A549 (cell line): Measurements from ENCODE around the gene CENPE. TPM values are rescaled to one million over a fixed set of nuclear protein-coding genes. Genes with fewer than 3 reads are reported as not detected.

Source experiments
- ATAC-seq, 2 experiments: fragments of 200-7000 bp in 1 of 2; fragments of >200 bp in 1 of 2; cut with Nextera tagmentation in 1 of 2; cut with Tn5 transposase in 1 of 2; 3 replicates each; pipeline versions ENCODE4 v1.8.0 to v1.9.1; 2018 to 2020; ENCODE audit warnings: mild to moderate bottlenecking in 1 of 2, moderate library complexity in 1 of 2
- CTCF ChIA-PET: fragments of 300-600 bp; sonication (Branson Sonifier 250); formaldehyde crosslinking; extraction: SDS; loops from one replicate; lab custom pipeline; 2021; ENCODE audit warnings: antibody characterized with exemption, inconsistent platforms; lab: Yijun Ruan, JAX
- POLR2A ChIA-PET: fragments of 350-600 bp; formaldehyde crosslinking; extraction: SDS; loops from one replicate; lab custom pipeline; 2021; ENCODE audit warnings: antibody characterized with exemption, inconsistent platforms; lab: Yijun Ruan, JAX
- DNase-seq, 2 experiments: peaks; one replicate each; pipeline versions ENCODE4 v3.0.0 to v3.0.0-alpha.2; 2011 to 2016; ENCODE audit warnings: low read depth in 1 of 2, low spot score in 1 of 2
- FAIRE-seq: peaks from 2 replicates; lab custom pipeline; 2011; peaks lifted over from hg19 to GRCh38; lab: Jason Lieb, UNC
- H3K27ac ChIP-seq, 2 experiments: fragments of >200 bp; sonication (Bioruptor Twin); formaldehyde crosslinking; 3 replicates each; pipeline ENCODE4 v1.5.1; 2016 to 2017
- H3K4me1 ChIP-seq: fragments of >200 bp; sonication (Bioruptor Twin); formaldehyde crosslinking; 3 replicates; pipeline ENCODE4 v1.6.1; 2016
- H3K4me2 ChIP-seq: fragments of >200 bp; sonication (Bioruptor Twin); formaldehyde crosslinking; 3 replicates; pipeline ENCODE4 v1.6.1; 2016
- H3K4me3 ChIP-seq: fragments of >200 bp; sonication (Bioruptor Twin); formaldehyde crosslinking; 3 replicates; pipeline ENCODE4 v1.5.1; 2016
- H3K9me3 ChIP-seq: fragments of >200 bp; sonication (Bioruptor Twin); formaldehyde crosslinking; 3 replicates; pipeline ENCODE4 v1.6.1; 2016
- BHLHE40 ChIP-seq: IDR thresholded peaks from 2 replicates; pipeline ENCODE4 v1.6.1; 2012; ENCODE audit warnings: low read depth, low read length, inconsistent platforms
- CBX8 ChIP-seq: fragments of 200-600 bp; sonication (generic); IDR thresholded peaks from 2 replicates; pipeline ENCODE4 v1.6.1; 2016
- CEBPB ChIP-seq, 2 experiments: fragments of >200 bp in 1 of 2; sonication (Bioruptor Twin) in 1 of 2; formaldehyde crosslinking in 1 of 2; IDR thresholded peaks; 2 replicates each; pipeline ENCODE4 v1.6.1; 2012 to 2016
- ELK1 ChIP-seq: fragments of 150-350 bp; IDR thresholded peaks from 2 replicates; pipeline ENCODE4 v1.6.1; 2014; ENCODE audit warnings: low read depth, mild to moderate bottlenecking, low read length
- EP300 ChIP-seq, 2 experiments: fragments of >200 bp; sonication (Bioruptor Twin); formaldehyde crosslinking; IDR thresholded peaks; 2 replicates in 1 of 2; 3 replicates in 1 of 2; pipeline ENCODE4 v1.6.1; 2016 to 2017
- FOSB ChIP-seq: fragments of 250-450 bp; sonication (Bioruptor Pico); IDR thresholded peaks from 2 replicates; pipeline ENCODE4 v1.5.0; 2020; ENCODE audit warnings: mild to moderate bottlenecking, moderate library complexity
- FOSL2 ChIP-seq, 2 experiments: fragments of 450-650 bp in 1 of 2; fragments of >200 bp in 1 of 2; sonication (Bioruptor Twin) in 1 of 2; formaldehyde crosslinking; IDR thresholded peaks; 2 replicates each; pipeline versions ENCODE4 v1.5.0 to v1.6.1; 2016 to 2020; ENCODE audit warnings: mild to moderate bottlenecking in 1 of 2, moderate library complexity in 1 of 2
- GATA3 ChIP-seq: IDR thresholded peaks from 2 replicates; pipeline ENCODE4 v1.6.1; 2012; ENCODE audit warnings: borderline replicate concordance
- HMGXB4 ChIP-seq: fragments of 250-450 bp; sonication (Bioruptor Pico); IDR thresholded peaks from 2 replicates; pipeline ENCODE4 v1.5.0; 2021; ENCODE audit warnings: mild to moderate bottlenecking, moderate library complexity, borderline replicate concordance
- HOXA7 ChIP-seq: fragments of 250-450 bp; sonication (Bioruptor Pico); IDR thresholded peaks from 2 replicates; pipeline ENCODE4 v1.5.0; 2020; ENCODE audit warnings: mild to moderate bottlenecking, moderate library complexity
- HOXB5 ChIP-seq: fragments of 250-450 bp; sonication (Bioruptor Pico); IDR thresholded peaks from 2 replicates; pipeline ENCODE4 v1.5.0; 2020; ENCODE audit warnings: mild to moderate bottlenecking, moderate library complexity
- JUN ChIP-seq, 2 experiments: fragments of >200 bp; sonication (Bioruptor Twin); formaldehyde crosslinking; IDR thresholded peaks; 2 replicates in 1 of 2; 3 replicates in 1 of 2; pipeline ENCODE4 v1.6.1; 2016 to 2017
- JUNB ChIP-seq: fragments of >200 bp; sonication (Bioruptor Twin); formaldehyde crosslinking; IDR thresholded peaks from 2 replicates; pipeline ENCODE4 v1.6.1; 2016
- KDM1A ChIP-seq: fragments of 200-600 bp; sonication (generic); IDR thresholded peaks from 2 replicates; pipeline ENCODE4 v1.6.1; 2016; ENCODE audit warnings: low read depth, mild to moderate bottlenecking
- NPAS2 ChIP-seq: fragments of 250-450 bp; sonication (Bioruptor Pico); IDR thresholded peaks from 2 replicates; pipeline ENCODE4 v1.8.0; 2022; ENCODE audit warnings: mild to moderate bottlenecking, moderate library complexity, borderline replicate concordance
- PBX3 ChIP-seq: IDR thresholded peaks from 2 replicates; pipeline ENCODE4 v1.6.1; 2012
- PHF8 ChIP-seq: fragments of 200-600 bp; sonication (generic); IDR thresholded peaks from 2 replicates; pipeline ENCODE4 v1.6.1; 2016; ENCODE audit warnings: low read depth, mild to moderate bottlenecking, antibody characterized with exemption, moderate library complexity, borderline replicate concordance
- RNF2 ChIP-seq: fragments of 200-600 bp; sonication (generic); IDR thresholded peaks from 2 replicates; pipeline ENCODE4 v1.6.1; 2016; ENCODE audit warnings: low read depth, mild to moderate bottlenecking, antibody characterized with exemption, moderate library complexity, borderline replicate concordance
- ZSCAN20 ChIP-seq: fragments of 250-450 bp; sonication (Bioruptor Pico); IDR thresholded peaks from 2 replicates; pipeline ENCODE4 v1.8.0; 2022; ENCODE audit warnings: mild to moderate bottlenecking, moderate library complexity
- WGBS: methylation state at CpG from one replicate; pipeline ENCODE4 v1.1.6; 2017; ENCODE audit errors: missing lambda C conversion rate; 5-methylcytosine and 5-hydroxymethylcytosine counted together
- polyA plus RNA-seq, 4 experiments: library from polyadenylated mRNA; depleted of rRNA in 3 of 4; stranded (reverse); fragments of >200 nt; fragmentation: RNase III in 1 of 4; extraction: RNeasy Plus Mini Kit Qiagen cat#74134 plus additional on column Dnase treatment in 1 of 4; gene quantifications; 2 replicates in 3 of 4; 3 replicates in 1 of 4; pipeline ENCODE4 v1.2.3, GENCODE V29; 2011 to 2017
- TF ChIP-seq, protein P1 (sequence below): fragments of >200 bp; sonication (Bioruptor Twin); formaldehyde crosslinking; IDR thresholded peaks from 3 replicates; pipeline ENCODE4 v1.6.1; 2016
- TF ChIP-seq, protein P2 (sequence below): fragments of 450-650 bp; IDR thresholded peaks from 2 replicates; pipeline ENCODE4 v1.6.1; 2014; ENCODE audit warnings: antibody characterized with exemption

The CENPE gene
- polyA plus RNA-seq, 2 of the 4 experiments (the other 2 are of a cell fraction), result 6.3 to 15.9 TPM

GRCh38 chr4:103152381-103152780, 45.8 kb downstream of the CENPE start (continued):
- TF ChIP-seq, protein P1, sequence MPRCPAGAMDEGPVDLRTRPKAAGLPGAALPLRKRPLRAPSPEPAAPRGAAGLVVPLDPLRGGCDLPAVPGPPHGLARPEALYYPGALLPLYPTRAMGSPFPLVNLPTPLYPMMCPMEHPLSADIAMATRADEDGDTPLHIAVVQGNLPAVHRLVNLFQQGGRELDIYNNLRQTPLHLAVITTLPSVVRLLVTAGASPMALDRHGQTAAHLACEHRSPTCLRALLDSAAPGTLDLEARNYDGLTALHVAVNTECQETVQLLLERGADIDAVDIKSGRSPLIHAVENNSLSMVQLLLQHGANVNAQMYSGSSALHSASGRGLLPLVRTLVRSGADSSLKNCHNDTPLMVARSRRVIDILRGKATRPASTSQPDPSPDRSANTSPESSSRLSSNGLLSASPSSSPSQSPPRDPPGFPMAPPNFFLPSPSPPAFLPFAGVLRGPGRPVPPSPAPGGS, result no peak
- TF ChIP-seq, protein P2, sequence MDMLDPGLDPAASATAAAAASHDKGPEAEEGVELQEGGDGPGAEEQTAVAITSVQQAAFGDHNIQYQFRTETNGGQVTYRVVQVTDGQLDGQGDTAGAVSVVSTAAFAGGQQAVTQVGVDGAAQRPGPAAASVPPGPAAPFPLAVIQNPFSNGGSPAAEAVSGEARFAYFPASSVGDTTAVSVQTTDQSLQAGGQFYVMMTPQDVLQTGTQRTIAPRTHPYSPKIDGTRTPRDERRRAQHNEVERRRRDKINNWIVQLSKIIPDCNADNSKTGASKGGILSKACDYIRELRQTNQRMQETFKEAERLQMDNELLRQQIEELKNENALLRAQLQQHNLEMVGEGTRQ, result no peak
- no peak for TF ChIP-seq RNF2
- TF ChIP-seq JUN (IDR thresholded peaks at IDR 0.05), result no peak
- no peak for TF ChIP-seq KDM1A
- TF ChIP-seq NPAS2 (CRISPR knock-in tag), result no peak
- TF ChIP-seq FOSB, result no peak

DNA sequence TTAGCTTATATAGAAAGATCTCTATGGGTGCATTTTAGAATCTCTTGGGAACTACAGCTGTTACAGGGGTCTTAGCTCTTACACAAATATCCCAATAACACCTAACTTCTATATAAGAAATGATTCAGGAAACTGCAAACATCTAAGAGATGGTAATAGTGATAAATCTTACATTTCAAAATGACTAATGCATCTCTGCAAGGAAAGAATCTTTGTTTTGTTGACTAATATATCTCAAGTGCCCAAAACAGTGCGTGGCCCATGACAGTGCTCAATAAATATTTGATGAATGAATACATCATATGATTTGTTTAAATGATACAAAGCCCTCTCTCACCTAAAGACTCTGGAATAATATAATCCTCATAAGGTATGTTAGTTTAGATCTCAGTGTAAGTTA, 47.5 kb downstream of the CENPE start:
- Histone ChIP-seq H3K4me3 (no peak overlapping the region), H3K9me3 (no peaks in the 10 kb centered on the region), H3K4me2 (peak overlapping the region; percentile 62), H3K27ac (peak overlapping the region; percentile 36 to 44; a peak in 2 of 6 replicates), H3K4me1 (peaks cover 20% of the 10 kb centered on the region)
- POLR2A ChIA-PET, result interaction anchor here (1.5 kb wide), 1 partner anchor 323 kb away, joined by 4 read pairs; the partner anchor contains the start of gene UBE2D3
- CTCF ChIA-PET, result interaction anchor here (0.6 kb wide), 1 partner anchor 456 kb away, joined by 3 read pairs; no protein-coding TSS in a partner anchor
- FAIRE-seq, result no peak
- no peak for TF ChIP-seq BHLHE40
- no peak for TF ChIP-seq ELK1
- TF ChIP-seq CBX8, result no peak
- no peak for TF ChIP-seq CEBPB (IDR thresholded peaks at IDR 0.05)
- no peak for TF ChIP-seq PHF8
- TF ChIP-seq, protein P1, result 0 out of 3 replicates have a peak, but pooled peaks have one; percentile 20
- TF ChIP-seq, protein P2, result no peak
- peak; percentile 65 for TF ChIP-seq JUNB
- peak; percentile 34 for TF ChIP-seq FOSL2 (IDR thresholded peaks at IDR 0.05)
- peak; percentile 78 for TF ChIP-seq FOSL2 (CRISPR knock-in tag; IDR thresholded peaks at IDR 0.05)
- 0 out of 5 replicates have a peak, but pooled peaks of 1 of the 2 experiments have one; percentile 21 for TF ChIP-seq EP300 (IDR thresholded peaks at IDR 0.05)
- TF ChIP-seq FOSB, result no peak
- TF ChIP-seq GATA3, result peak; percentile 85
- ATAC-seq, result peak; percentile 85; a peak in 5 of 6 replicates
- peak; percentile 2 to 49 for DNase-seq
- WGBS, result 0% methylated on average over 1 of the region's 1 CpG

- H3K4me2 ChIP-seq, result no peak overlapping the region
- ChIA-PET POLR2A (no interaction called here), CTCF (no interaction called here)
- TF ChIP-seq, protein P2, result no peak
- no peak for TF ChIP-seq ZSCAN20
- no peak for TF ChIP-seq BHLHE40
- TF ChIP-seq CEBPB (IDR thresholded peaks at IDR 0.05), result no peak
- no peak for TF ChIP-seq NPAS2 (CRISPR knock-in tag)
- no peak for TF ChIP-seq JUN (IDR thresholded peaks at IDR 0.05)
- TF ChIP-seq HOXA7 (CRISPR knock-in tag), result no peak
- no peak for TF ChIP-seq JUNB
- TF ChIP-seq HOXB5 (CRISPR knock-in tag), result no peak
- TF ChIP-seq PBX3, result no peak
- no peak for TF ChIP-seq HMGXB4 (CRISPR knock-in tag)
- H3K27ac ChIP-seq, result no peak overlapping the region
- FAIRE-seq (no peak), DNase-seq (no peak), ATAC-seq (no peak)
- 92% methylated on average over 4 of the region's 4 CpGs for WGBS
- peaks cover 1% of the 10 kb centered on the region; the same call in 1 of the 3 replicates for H3K4me1 ChIP-seq
- no peak overlapping the region for H3K4me3 ChIP-seq
- no peaks in the 10 kb centered on the region for H3K9me3 ChIP-seq
Observed at GRCh38 chr4:103144926-103145325, 53.2 kb downstream of the CENPE start.
